ENCODE data around the gene MPDZ.

DNA sequence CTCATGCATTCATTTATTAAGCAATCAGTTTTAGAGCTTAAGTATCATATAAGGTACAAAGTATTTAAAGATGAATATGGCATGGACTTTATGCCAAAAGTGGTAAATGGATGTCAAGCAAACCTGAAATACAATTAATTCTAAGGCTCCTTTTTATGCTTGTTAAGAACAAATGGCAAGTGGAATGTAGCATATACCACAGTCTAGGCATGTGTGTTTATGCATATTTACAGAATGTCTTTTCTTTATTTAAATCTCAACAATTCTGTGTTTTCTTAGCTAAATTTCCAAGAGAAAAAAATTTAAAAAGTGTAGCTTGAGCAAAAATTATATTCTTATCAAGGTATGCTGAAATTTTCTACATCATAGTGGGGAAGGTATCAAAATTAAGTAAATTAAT, 39.8 kb downstream of the MPDZ start:
- TF ChIP-seq EZH2 (IDR thresholded peaks at IDR 0.05; ENCODE audit: insufficient read depth, low read length) = no peak
- TF ChIP-seq, protein P1, sequence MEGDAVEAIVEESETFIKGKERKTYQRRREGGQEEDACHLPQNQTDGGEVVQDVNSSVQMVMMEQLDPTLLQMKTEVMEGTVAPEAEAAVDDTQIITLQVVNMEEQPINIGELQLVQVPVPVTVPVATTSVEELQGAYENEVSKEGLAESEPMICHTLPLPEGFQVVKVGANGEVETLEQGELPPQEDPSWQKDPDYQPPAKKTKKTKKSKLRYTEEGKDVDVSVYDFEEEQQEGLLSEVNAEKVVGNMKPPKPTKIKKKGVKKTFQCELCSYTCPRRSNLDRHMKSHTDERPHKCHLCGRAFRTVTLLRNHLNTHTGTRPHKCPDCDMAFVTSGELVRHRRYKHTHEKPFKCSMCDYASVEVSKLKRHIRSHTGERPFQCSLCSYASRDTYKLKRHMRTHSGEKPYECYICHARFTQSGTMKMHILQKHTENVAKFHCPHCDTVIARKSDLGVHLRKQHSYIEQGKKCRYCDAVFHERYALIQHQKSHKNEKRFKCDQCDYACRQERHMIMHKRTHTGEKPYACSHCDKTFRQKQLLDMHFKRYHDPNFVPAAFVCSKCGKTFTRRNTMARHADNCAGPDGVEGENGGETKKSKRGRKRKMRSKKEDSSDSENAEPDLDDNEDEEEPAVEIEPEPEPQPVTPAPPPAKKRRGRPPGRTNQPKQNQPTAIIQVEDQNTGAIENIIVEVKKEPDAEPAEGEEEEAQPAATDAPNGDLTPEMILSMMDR (IDR thresholded peaks at IDR 0.05; ENCODE audit: insufficient read depth, low read depth, low read length) = no peak

All from astrocyte (in vitro differentiated cells and primary cell).